HG03039 (cell line): ENCODE results near the gene NLK.
"Not testable (repeated sequence)": the region's sequence is repeated elsewhere in the genome, so short reads cannot be mapped to it uniquely, and the experiment has no call there.

Source experiments
- ATAC-seq: cut with Tn5 transposase; IDR thresholded peaks from one replicate; pipeline ENCODE4 v1.9.1; 2021; ENCODE audit warnings: mild to moderate bottlenecking, moderate library complexity; ENCODE audit not compliant: unreplicated experiment

The NLK gene

DNA sequence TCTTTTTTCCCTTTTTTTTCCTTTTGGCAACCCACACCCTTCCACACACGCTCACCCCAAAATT, at the start of gene NLK:
Gene NLK, plus strand, starts transcription at position 21 of the 64 bp plus-strand sequence. CDS start 197 bp downstream, outside the sequence.
- no peak for ATAC-seq

DNA sequence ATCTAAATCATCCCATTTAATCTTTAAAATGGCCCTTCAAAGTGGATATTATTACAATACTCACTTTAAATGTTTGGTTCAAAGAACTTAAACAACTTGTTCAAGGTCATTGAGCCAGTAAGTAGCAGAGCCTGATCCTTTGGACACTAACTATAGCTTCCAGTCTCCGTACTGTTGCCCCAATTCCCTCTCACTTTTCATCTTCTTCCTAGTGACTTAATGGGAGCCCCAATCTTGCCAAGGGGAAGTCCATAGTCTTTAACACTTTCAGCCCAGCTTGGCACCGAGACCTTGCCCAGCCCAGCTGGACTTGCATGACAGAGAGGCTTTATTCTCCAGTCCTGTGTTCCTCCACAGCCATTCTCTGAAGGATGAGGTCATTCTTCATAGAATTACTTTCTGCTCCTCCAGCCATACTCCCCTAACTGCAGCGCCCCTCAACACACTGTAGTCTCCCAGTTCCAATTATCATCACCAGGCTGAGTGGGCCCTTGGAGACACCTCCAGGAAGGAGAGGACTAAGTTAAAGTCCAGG, 49.2 kb upstream of the NLK start:
- no peak for ATAC-seq

DNA sequence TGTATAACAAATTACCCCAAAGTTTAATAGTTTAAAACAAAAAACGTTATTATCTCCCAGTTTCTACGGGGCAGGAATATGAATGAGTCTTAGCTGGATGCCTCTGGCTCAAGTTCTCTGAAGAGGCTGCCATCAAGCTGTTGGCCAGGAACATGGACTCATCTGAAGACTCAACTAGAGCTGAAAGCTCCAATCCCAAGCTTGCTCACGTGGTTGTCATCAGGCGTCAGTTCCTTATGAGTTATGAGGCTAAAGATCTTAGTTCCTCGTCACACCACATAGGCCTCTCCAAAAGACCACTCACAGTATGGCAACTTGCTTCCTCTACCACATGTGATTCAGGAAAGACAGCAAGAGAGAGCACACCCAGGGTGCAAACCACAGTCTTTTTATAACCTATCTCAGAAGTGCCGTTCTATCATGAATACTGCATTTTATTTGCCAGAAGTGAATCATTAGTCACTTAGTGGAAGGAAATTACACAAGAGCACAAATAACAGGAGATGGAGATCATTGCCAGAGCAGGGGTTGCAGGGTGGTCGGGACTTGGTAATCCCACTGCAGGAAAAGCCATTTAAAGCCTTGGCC, 48.7 kb upstream of the NLK start:
- ATAC-seq = no peak

DNA sequence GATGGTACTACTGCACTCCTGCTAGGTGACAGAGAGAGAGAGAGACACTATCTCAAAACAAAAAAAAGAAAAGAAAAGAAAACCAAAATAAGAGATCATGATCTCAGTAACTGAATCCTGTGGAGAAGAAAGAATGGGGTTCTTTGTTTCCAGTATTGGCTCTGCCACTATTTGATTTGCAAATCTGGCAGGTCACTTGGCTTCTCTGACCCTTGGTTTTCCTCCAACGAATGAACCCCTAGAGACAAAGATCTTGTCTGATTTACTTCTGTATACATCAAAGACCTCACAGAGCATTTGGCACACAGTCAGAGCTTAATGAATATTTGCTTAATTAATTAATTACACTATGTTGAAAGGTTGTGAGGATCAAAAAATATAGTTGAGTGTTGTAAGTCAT, 47.9 kb upstream of the NLK start:
- ATAC-seq = no peak

DNA sequence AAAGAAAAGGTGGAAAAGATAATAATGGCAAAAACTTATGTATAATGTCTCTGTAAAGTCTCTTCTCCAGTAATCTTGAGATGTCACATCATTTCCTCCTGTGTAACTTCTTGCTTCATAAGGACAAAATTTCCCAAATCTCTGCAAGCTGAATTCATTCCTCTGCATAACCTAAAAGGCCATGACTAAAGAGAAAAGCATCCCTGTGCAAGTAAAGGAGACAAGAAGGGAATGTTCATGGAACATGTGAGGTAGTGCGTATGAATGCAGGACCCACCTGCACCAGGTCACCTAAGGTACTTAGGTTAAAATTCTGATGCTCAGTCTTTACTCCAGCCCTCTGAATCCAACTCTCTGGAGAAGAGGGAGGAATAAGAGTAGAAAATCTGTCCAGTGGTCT, 46.9 kb upstream of the NLK start:
- no peak for ATAC-seq

DNA sequence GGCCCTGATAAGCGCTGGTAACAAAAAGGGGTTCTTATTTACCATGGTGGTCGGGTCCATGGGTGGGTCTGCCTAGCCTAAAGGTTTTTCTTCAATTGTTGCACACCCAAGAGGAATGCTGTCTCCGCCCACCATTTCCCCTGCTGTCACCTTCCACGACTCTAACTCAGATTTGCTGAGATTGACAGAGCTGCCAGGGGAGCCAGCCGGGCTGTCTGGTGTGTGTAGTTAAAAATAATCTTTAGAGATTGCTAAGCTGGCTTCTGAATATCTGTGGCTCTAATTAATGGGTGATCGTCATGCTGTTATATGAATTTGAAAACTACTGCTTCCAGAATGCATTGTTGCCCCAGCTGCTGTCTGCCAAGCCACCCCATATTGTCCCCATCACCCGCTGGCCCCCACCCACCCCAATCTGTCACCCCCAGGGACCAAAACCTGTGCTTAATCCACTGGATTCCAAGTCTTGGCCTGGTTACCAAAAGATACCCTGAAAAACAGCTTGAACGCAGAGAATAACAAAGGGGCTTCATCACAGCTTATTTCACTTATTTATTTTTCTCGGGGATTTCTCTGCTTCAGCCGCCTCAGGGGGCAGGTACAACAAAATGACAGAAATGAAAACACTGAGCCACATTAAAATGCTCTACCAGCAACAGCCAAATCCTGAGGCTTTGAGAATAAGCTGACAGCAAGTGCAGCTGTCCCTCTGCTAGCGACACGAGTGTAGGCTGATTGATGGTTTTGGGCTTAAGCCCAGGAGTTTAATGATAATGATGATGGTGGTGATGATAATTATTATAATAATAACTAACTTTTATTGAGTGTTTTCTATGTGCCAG, 46.1 kb upstream of the NLK start:
- no peak for ATAC-seq

DNA sequence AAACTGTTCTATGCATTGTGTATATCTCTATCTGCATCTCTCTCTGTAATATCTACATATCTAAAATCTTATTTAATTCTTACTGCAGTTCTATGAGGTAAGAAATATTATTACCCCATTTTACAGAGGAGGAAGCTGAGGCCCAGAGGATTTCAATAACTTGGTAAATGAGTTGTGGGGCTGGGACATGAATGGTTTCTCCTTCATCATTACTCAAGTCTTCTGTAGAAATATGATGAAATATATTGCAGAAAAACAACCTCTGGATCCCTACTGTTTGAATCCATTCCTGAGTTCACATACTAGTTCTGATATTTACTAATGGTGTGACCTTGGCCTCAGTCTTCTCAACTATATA, 45.5 kb upstream of the NLK start:
- no peak for ATAC-seq

DNA sequence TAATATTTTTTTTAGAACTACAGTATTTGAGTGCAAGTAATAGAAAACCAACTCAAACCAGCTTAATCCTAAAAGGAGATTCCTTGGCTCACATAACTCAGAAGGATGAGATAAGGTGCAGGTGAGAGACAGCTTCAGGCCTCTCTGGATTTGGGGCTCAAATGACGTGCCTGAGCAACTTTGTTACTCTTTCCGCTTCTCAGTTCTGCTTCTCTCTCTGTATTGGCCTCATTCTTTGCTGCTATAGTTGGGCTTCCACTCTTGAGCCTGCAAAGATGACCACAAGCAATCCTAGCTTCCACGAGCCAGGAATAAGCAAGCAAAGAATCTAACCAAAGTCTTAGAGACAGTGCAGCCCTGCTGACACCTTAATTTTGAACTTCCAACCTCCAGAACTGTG, 45.0 kb upstream of the NLK start:
- ATAC-seq = no peak

DNA sequence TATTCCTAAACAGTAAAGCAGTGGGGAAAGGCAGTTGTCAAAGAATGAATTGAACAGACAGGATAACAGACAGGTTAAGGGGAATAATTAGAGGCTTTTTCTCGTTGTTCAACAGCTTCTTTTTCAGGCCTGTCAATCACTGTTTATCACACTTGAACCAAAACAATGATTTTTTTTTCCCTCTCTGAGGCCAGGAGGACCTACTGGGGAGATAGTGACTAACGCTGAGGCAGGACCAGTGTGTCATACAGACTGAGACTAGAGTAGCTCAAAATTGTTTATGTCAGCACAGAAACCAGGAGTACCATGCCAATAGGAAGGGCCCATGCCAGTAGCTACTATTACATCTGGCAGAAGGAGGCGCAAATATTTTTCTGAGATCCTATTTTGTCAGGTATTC, 41.3 kb upstream of the NLK start:
- no peak for ATAC-seq

DNA sequence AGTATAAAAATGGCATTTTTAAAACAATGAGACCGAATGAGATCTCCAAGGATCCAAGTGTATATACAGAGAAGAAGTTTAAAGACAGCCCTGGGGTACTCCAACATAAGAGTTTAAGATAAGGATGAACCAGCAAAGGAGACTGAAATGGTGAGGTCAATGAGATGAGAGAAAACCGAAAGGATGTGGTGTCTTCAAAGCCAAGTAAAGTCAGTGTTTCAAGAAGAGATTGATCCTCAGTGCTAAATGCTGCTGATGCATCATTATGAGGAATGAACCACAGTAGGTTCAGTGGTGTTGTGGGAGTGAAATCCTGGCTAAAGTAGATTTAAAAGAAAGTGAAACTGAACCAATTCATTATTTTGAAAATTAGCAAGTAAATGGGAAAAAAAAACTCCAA, 38.1 kb upstream of the NLK start:
- ATAC-seq = no peak

DNA sequence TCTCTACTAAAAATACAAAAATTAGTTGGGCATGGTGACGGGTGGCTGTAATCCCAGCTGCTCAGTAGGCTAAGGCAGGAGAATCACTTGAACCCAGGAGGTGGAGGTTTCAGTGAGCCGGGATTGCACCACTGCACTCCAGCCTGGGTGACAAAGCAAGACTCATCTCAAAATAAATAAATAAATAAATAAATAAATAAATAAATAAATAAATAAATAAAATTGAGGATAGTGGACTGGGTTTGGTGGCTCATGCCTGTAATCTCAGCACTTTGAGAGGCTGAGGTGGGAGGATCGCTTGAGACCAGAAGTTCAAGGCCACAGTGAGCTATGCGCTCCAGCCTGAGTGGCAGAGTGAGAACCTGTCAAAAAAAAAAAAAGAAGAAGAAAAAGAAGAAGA, 34.6 kb upstream of the NLK start:
- ATAC-seq = not testable (repeated sequence)

DNA sequence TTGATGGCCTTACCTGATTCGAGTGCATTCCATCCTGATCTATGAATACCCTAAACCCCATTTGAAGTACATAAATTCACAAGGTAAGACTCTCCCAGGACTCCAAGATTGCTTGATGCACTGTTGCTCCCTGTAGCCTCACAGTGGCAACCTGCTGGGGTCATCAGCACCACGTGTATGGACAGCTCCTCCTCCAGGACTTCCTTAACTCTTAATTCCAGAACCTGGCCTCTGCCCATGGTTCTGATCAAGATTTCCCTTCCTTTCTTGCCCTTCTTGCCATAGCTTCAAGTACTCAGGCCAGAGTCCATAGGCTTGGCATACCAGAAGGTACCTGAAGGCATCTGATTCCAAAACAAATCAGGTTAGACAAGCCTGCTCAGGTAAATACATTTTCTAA, 34.0 kb upstream of the NLK start:
- no peak for ATAC-seq

DNA sequence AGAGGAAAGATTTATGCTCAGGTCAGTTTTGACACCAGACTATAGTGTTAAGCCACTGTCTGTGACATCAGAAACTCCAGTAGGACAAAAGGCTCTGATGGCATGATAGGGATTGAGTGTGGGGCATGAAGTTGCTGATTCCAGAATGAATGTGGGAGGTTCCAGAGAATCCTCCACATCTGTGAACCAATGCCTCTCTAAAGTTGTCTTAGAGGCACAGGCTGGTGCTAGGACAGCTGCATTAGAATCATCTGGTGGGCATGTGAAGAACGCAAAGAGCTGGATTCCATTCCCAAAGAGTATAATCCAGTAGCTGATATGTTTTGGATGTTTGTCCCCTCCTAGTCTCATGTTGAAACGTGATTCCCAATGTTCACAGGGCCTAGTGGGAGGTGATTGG, 32.1 kb upstream of the NLK start:
- ATAC-seq = no peak

DNA sequence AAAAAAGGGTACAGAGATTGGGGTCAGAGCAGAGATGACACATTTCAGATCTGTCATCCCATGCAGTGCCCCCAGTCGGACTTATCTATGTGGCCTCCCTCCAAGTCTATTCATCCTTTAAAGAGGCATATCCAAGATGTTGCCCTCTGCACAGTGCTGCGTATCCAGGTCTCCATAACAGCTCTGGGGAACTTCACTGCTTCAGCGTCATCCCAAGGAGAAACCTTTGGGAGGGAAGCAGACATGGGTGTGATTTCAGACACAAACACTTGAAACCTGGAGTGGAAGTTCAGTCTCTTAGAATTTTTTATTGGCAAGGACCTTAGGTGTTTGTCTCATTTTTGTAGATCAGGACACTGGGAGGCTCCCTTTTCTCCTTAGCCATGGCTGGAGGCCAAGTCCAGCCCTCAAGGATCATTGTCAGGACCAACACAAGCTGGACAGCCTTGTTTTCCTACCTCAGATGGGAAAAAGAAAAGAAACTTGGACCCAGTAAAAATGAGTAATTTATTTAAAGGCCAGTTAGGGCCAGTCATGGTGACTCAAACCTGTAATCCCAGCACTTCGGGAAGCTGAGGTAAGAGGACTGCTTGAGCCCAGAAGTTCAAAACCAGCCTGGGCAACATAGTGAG, 23.9 kb upstream of the NLK start:
- ATAC-seq = no peak

DNA sequence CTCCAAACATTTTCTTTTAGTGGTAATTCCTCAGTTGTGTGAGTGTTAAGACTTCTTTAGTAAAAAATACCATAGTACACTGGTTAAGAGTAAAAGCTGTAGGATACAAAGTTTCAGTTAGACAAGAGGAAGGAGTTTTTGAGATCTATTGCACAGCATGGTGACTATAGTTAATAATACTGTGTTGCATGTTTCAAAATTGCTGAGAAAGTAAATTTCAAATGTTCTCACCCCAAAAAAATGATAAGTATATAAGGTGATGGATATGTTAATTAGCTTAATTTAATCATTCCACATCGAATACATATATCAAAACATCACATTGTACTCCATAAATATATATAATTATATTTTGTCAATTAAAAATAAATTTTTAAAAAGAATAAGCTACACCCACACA, 22.0 kb upstream of the NLK start:
- no peak for ATAC-seq

DNA sequence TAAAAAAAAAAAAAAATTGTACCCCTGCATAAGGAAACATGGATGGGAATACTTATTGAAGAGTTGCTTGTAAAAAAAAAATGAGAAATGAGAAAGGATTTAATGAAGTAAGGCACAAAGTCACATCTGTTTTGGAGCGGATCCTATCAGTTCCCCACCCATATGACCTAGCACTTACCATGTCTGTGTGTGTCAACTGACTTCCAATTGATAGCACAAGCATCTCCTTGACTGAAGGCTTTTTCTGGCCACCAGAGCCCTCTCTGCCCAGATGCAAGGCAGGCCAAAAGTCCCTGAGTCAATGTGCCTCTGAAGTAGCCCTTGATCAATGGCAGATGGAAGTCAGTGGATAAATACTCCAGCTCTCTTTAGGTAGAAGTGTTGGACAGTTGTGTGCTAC, 13.4 kb upstream of the NLK start:
- ATAC-seq = no peak

DNA sequence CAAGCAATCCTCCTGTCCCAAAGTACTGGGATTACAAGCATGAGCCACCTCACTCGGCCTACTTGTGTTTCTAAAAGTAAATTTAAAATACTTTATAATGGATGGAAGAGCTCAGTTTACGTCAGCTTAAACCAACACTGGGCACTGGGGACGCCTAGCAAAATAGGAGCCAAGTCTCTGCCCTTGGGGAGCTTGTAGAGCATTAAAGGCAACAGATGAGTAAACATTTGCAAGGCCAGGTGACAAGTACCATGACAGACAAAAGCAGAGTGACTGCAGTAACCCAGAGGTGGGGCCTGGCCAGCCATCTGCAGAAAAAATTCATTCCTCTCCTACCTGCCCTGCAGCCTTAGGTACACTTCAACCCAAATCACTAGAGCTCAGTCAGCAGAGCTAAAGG, 12.1 kb upstream of the NLK start:
- ATAC-seq = no peak

DNA sequence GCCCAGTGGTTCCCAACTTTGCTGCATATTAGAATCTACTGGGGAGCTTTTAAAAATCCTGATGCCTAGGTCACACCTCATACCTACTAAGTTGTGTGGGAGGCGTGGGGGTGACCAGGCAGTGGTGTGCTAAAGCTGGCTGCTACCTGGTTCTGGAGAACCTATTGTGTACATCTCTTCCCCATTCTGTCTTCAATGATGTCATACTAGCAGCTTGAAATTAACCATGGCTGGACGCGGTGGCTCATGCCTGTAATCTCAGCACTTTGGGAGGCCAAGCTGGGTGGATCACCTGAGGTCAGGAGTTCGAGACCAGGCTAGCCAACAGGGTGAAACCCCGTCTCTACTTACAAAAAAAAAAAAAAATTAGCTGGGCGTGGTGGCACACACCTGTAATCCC, 11.3 kb upstream of the NLK start:
- ATAC-seq = no peak

DNA sequence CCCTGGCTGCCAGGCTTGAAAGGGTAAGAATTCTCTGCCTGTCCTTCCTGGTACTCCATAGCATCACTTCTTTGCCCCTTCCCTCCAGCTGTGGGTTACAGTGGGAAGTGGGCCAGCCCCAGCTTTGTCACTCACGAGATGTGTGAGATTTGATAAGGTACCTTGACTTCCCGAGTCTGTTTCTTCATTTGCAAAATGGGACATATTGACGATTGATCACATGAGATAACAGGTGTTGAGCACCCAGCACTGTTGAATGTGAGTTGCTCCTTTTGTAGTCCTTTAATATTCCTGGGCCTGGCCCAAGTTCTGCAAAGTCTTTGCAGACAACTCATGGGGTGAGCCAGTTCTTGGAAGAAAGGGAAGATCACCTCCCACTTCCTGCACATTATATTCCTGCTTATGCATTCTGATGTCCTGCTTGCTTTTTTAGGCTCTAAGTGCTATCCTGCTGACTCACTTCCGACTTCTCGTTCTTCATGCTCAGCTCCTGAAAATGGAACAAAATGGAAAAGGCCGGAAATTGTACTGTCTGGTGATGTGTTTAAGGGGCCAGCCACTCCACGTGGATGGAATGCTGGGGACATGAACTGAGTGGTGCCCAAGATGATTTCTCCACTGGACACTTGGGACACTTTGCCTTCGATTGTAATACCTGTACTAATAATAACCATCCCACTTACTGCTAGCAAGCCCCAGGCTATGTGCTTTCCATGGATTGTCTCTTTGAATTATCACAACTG, 8.3 kb upstream of the NLK start:
- no peak for ATAC-seq

DNA sequence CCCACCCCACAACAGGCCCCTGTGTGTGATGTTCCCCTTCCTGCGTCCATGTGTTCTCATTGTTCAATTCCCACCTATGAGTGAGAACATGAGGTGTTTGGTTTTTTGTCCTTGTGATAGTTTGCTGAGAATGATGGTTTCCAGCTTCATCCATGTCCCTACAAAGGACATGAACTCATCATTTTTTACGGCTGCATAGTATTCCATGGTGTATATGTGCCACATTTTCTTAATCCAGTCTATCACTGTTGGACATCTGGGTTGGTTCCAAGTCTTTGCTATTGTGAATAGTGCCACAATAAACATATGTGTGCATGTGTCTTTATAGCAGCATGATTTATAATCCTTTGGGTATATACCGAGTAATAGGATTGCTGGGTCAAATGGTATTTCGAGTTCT, 7.0 kb upstream of the NLK start:
- ATAC-seq = not testable (repeated sequence)

DNA sequence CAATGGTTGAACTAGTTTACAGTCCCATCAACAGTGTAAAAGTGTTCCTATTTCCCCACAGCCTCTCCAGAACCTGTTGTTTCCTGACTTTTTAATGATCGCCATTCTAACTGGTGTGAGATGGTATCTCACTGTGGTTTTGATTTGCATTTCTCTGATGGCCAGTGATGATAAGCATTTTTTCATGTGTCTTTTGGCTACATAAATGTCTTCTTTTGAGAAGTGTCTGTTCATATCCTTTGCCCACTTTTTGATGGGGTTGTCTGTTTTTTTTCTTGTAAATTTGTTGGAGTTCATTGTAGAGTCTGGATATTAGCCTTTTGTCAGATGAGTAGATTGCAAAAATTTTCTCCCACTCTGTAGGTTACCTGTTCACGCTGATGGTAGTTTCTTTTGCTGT, 6.6 kb upstream of the NLK start:
- not testable (repeated sequence) for ATAC-seq

DNA sequence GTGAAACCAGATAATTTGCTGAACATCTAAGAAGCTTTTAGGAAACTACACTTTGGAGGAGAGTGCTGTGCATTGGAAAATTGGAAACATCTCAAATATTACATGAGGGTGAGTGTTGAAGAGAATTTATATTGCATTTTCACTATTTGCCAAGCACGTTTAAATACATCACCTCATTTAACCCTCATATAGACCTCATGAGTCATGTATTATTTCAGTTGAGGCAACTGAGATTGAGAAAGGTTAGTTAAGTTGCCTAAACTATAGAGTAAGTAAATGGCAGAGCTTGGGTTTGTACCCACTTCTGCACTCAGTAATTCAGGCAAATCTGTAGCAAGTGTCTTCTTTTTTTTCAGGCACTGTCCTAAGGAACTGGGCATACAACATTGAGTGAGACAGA, 3.7 kb upstream of the NLK start:
- ATAC-seq = no peak
